ENCODE results near the gene NXT1. TPM values are rescaled to one million over a fixed set of nuclear protein-coding genes. Genes with fewer than 3 reads are reported as not detected.

NXT1 gene
- total RNA-seq, 4 donors from 2014 or later = 21.3 to 42.0 (median 26.5) TPM

DNA sequence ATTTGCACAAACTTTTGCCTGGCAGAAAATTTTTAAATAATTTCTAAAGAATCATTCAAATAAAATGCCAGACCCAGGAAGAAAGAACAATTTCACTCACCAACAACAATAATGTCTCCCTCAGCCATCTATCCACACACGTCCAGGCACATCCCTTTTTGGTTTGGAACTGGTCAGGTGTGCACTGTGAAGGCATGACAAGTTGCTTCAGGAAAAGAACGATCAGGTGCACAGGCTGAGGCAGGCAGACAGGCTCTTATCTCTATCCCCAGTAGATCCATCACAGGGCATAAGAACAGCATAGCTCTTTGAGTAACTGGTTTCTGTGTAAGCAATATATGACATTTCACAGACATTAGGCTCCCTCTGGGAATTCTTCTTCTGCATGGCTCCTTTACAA is 18.1 kb upstream of the NXT1 start:
- 46 to 55% methylated on average over 2 of the region's 2 CpGs for WGBS, 2 donors (ENCODE audit: low coverage in 1 of 2)
- H3K27me3 ChIP-seq = no peaks in the 10 kb centered on the region
- no peak for ATAC-seq

DNA sequence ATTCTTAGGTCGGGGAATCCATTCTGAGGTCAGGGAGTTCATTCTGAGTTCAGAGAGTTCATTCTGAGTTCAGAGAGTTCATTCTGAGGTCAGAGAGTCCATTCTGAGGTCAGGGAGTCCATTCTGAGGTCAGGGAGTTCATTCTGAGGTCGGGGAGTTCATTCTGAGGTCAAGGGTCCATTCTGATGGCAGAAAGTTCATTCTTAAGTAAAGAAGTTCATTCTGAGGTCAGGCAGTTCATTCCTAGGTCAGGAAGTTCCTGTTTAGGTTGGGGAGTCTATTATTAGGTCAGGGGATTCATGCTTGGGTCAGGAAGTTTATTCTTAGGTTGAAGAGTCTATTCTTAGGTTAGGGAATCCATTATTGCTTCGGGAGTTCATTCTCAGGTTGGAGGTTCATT is 16.5 kb upstream of the NXT1 start:
- no peaks in the 10 kb centered on the region for H3K36me3 ChIP-seq
- peaks cover 0 to 7% (median 0%) of the 10 kb centered on the region in 3 donors for H3K4me1 ChIP-seq
- no peak overlapping the region for H3K27ac ChIP-seq
- H3K27me3 ChIP-seq = no peaks in the 10 kb centered on the region
- TF ChIP-seq EP300 (IDR thresholded peaks at IDR 0.05) (no peak), POLR2AphosphoS5 (IDR thresholded peaks at IDR 0.05) (no peak), POLR2A (IDR thresholded peaks at IDR 0.05) (no peak)
- TF ChIP-seq, protein P1, sequence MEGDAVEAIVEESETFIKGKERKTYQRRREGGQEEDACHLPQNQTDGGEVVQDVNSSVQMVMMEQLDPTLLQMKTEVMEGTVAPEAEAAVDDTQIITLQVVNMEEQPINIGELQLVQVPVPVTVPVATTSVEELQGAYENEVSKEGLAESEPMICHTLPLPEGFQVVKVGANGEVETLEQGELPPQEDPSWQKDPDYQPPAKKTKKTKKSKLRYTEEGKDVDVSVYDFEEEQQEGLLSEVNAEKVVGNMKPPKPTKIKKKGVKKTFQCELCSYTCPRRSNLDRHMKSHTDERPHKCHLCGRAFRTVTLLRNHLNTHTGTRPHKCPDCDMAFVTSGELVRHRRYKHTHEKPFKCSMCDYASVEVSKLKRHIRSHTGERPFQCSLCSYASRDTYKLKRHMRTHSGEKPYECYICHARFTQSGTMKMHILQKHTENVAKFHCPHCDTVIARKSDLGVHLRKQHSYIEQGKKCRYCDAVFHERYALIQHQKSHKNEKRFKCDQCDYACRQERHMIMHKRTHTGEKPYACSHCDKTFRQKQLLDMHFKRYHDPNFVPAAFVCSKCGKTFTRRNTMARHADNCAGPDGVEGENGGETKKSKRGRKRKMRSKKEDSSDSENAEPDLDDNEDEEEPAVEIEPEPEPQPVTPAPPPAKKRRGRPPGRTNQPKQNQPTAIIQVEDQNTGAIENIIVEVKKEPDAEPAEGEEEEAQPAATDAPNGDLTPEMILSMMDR (IDR thresholded peaks at IDR 0.05) = no peak
- 60 to 71% methylated on average over 1 of the region's 3 CpGs for WGBS, 2 donors (ENCODE audit: low coverage in 1 of 2)
- H3K9me3 ChIP-seq = no peaks in the 10 kb centered on the region
- no peak overlapping the region for H3K4me3 ChIP-seq
- no peak for ATAC-seq

More for the DNA sequence above, 18.1 kb upstream of the NXT1 start:
- Histone ChIP-seq H3K9me3 (no peaks in the 10 kb centered on the region), H3K36me3 (no peaks in the 10 kb centered on the region), H3K4me1 (peaks cover 0 to 7% (median 0%) of the 10 kb centered on the region in 3 donors), H3K4me3 (no peak overlapping the region), H3K27ac (no peak overlapping the region)
- TF ChIP-seq, protein P1 (IDR thresholded peaks at IDR 0.05) = no peak
- TF ChIP-seq POLR2AphosphoS5 (IDR thresholded peaks at IDR 0.05) (no peak), POLR2A (IDR thresholded peaks at IDR 0.05) (no peak), EP300 (IDR thresholded peaks at IDR 0.05) (no peak)

DNA sequence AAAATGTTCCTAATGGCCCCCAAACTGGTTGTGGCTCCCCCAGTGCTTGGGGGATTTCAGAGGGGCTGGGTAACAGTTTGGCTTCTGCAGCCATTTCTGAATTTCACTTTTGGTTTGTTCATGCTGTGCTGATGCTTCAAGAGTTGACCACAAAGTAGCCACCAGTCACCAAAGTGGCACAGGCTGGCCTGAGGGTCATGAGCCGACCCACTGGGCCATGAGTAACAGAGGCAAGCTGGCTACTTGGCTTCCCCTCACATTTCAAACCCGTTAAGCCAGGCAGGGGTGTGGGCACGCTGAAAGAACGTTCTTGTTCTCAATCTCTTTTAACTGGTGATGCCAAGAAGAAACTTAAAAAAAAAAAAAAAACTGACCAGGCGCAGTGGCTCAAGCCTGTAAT is 15.1 kb upstream of the NXT1 start:
- no peak for TF ChIP-seq EP300 (IDR thresholded peaks at IDR 0.05)
- TF ChIP-seq, protein P1 (IDR thresholded peaks at IDR 0.05) = no peak
- TF ChIP-seq POLR2A (IDR thresholded peaks at IDR 0.05) = no peak
- no peak for TF ChIP-seq POLR2AphosphoS5 (IDR thresholded peaks at IDR 0.05)

DNA sequence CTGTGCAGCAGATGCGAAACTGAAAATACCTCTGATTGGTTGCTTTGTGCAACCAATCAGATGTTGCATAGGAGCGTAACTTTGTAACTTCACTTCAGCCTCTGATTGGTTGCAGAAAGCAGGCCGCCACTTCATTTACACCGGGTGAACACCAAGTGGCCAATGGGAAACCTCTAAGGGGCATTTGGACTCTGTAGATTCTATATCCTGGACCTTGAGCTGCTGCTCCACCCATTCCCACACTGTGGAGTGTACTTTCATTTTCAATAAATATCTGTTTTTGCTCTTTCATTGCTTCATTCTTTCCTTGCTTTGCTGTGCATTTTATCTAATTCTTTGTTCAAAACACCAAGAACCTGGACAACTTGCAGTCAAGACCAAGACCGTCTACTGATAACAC is 14.1 kb upstream of the NXT1 start:
- H3K4me1 ChIP-seq = peaks cover 0 to 16% (median 0%) of the 10 kb centered on the region in 3 donors
- TF ChIP-seq, protein P1 (IDR thresholded peaks at IDR 0.05) = no peak
- no peak overlapping the region for H3K27ac ChIP-seq
- H3K4me3 ChIP-seq = no peak overlapping the region
- H3K27me3 ChIP-seq = peaks cover 7% of the 10 kb centered on the region
- WGBS, 2 donors (ENCODE audit: low coverage in 1 of 2) = 80 to 97% methylated on average over 1 to 4 of the region's 5 CpGs
- no peaks in the 10 kb centered on the region for H3K36me3 ChIP-seq
- H3K9me3 ChIP-seq = no peaks in the 10 kb centered on the region
- ATAC-seq = no peak

More for the DNA sequence above, 15.1 kb upstream of the NXT1 start:
- peaks cover 0 to 12% (median 0%) of the 10 kb centered on the region in 3 donors for H3K4me1 ChIP-seq
- WGBS, 2 donors (ENCODE audit: low coverage in 1 of 2) = 96 to 100% methylated on average over 1 to 4 of the region's 5 CpGs
- H3K9me3 ChIP-seq = no peaks in the 10 kb centered on the region
- no peak overlapping the region for H3K4me3 ChIP-seq
- H3K36me3 ChIP-seq = no peaks in the 10 kb centered on the region
- ATAC-seq = no peak
- peaks cover 7% of the 10 kb centered on the region for H3K27me3 ChIP-seq
- no peak overlapping the region for H3K27ac ChIP-seq

DNA sequence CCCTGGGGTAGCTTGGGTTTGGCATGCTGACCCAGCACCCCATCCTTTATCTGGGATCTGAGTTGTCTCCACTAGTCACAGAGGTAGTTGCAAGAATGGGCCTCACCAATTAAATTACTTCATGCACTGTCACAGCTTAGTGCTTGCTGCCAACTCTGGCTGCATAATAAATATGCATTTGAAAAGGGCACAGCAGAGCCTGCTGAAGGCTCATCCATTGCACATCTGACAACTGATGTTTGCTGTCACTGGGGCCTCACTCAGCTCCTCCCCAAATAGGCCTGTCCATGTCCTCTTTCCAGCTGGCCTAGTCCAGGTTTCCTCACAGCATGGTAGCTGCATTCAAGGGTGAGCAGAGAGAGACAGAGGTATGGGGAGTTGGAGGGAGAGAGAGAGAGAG is 13.3 kb upstream of the NXT1 start:
- Histone ChIP-seq H3K27me3 (peaks cover 7% of the 10 kb centered on the region), H3K4me1 (peaks cover 0 to 16% (median 0%) of the 10 kb centered on the region in 3 donors), H3K27ac (no peak overlapping the region), H3K36me3 (no peaks in the 10 kb centered on the region), H3K4me3 (no peak overlapping the region), H3K9me3 (no peaks in the 10 kb centered on the region)
- no peak for ATAC-seq
- no peak for TF ChIP-seq POLR2A (IDR thresholded peaks at IDR 0.05)
- TF ChIP-seq, protein P1 (IDR thresholded peaks at IDR 0.05) = no peak
- TF ChIP-seq EP300 (IDR thresholded peaks at IDR 0.05) = no peak
- TF ChIP-seq POLR2AphosphoS5 (IDR thresholded peaks at IDR 0.05) = no peak

Measured in gastroesophageal sphincter (tissue), 4 donors.